GM19324 (cell line): ENCODE data around the gene PTPRK.

ENCODE experiments used
- ATAC-seq: cut with Tn5 transposase; IDR thresholded peaks from one replicate; pipeline ENCODE4 v1.9.1; 2021; ENCODE audit warnings: mild to moderate bottlenecking, moderate library complexity; ENCODE audit not compliant: unreplicated experiment, low FRiP score

The PTPRK gene

GRCh38 chr6:128259730-128260685 is 260.4 kb downstream of the PTPRK start:
- ATAC-seq: peak; percentile 56

DNA sequence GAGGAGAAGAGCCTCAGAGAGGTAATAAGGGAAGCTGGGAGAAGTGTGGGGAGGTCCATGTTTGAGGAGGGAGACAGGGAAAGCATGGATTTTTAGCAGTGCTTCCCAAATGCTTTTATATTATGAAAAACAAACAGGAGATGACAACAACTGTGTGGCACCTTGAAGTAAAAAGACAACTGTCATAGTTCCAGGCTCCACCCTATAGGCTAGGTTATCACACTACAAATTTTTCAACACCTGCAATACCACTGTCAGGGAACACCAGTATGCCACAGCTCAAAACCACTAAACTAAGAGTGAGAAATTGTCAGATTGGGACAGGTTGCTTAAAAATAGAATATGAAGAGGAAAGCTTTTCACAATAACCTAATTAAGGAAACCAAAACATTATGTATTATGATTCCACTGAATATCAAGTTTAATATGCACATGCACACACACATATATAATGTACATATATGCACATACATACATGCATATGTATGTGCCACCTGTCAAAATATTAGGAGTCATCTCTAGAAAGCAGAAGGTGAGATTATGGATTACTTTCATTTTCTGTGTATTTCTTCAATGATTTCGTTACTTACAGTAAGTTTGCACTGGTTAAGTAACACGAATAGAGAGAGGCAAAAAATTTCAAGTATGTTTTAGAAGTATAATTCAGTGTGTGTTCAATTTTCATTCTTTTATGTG is 261.2 kb downstream of the PTPRK start:
- ATAC-seq: peak; percentile 86

DNA sequence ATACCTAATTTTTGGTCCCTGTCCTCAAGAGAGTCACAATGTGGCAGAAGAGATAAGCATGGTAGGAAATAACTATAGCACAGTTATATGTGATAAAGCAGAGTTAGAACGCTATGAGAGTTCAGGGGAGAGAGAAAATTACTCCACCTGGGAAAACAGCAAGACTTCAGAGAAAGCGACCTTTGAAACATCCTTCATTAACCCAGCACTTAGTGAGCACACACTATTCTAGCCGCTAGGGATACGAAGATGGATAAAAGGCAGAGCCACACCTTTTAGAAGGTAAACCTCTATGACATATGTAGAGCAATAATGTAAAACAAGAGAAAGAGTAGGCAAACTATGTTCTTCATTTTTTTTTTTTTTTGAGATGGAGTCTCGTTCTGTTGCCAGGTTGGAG is 264.3 kb downstream of the PTPRK start:
- no peak for ATAC-seq

DNA sequence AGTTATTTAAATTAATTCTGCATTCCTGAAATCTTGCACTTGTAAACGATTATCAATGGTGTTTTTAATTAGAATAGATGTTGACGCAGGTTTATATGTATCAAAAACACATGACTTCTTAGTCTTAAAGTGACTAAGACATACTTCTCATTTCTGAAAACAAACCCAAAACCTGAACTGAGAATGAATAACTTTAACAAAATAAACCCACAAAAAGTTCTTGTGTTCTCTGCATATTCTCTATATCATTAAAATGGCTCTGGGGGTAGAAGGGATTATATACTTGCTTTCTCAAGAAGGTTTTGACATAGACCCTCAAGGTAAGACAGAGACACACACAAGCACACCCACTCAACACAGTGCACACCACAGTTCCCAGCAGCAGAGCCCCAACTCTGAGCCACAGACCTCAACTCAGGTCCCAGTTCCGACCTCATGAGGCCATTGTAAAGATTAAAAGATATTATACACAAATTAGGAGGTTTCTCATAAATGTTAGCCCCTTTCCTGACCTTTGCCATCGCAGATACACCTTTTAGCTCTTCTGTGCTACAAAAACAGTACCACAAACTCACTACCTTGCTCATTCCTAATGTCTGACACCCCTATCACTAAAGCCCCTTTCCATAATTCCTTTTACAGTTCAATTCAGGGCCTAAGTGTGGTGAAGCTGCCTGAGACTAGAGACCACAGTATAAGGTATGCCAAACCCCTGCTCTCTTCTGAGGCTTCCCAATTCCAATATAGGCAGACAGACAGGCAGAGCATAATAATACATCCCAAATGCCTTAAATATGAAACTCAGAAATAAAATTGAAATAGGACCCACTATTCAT is 267.8 kb downstream of the PTPRK start:
- ATAC-seq: no peak

GRCh38 chr6:128251445-128252340 is 268.7 kb downstream of the PTPRK start:
- ATAC-seq: no peak

DNA sequence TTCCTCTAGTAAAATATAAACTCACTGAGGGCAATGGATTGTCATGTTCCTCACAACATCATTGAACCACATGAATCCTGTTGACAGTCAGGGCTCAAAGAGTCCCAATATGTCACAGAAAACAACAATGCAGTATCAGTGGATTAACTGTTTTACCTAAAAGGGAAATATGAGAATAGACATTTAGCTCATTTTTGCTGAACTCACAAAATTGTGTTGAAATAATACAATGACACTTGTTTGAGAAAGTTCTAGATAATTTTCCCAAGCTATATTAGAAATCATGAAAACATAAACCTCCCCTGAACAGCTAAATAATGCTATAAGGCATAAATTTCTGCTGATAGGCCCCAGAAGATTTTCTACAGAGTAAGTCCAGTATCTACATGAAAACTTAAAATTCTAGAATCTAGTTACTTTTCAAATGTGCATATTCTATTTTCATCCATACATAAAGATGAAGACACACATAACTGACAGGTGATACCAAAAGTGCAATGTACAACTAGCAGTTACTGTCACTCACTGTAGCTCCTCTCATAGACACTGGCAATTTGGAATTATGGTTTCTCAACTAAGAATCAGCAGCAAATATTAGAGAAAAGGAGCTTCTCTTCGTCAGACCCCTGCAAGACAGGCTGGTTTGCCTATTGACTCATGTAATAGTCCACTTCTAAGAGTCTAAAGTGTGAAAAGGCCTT is 269.9 kb downstream of the PTPRK start:
- no peak for ATAC-seq

GRCh38 chr6:128249429-128249828 is 271.0 kb downstream of the PTPRK start:
- no peak for ATAC-seq

DNA sequence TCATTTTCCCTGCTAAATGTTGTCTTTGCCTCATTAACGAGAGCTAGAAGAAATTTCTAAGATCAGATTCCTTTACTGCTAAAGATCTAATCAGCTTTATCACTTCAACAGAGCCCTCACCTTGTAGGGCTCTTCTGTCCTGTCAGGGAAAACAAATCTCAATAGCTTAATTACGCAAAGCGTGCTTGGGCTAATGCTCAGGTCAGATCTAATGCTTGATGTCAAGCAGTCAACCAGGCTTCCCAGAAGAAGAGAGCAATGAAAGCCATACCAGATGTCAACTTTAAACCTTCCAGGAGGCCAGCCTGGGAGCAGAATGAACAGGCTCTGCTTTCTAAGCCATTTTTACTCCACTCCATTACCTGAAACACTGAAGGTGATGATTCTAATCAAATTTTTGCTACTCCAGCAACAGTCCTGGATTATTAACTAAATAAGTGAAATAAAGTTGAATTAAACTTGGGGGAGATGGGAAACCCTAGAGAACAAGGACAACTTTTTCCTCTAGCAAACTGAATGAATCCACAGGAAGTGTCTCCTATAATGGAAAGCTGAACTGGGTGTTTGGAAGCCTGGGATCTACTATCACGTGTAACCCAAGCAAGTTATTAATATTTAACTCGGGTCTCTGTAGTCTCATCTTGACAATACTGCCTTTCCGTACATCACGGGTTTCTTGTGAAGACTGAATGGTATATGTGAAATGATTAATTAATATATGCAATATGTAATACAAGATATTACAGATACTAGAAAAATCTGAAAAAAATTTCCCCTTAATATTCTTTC is 273.7 kb downstream of the PTPRK start:
- no peak for ATAC-seq

DNA sequence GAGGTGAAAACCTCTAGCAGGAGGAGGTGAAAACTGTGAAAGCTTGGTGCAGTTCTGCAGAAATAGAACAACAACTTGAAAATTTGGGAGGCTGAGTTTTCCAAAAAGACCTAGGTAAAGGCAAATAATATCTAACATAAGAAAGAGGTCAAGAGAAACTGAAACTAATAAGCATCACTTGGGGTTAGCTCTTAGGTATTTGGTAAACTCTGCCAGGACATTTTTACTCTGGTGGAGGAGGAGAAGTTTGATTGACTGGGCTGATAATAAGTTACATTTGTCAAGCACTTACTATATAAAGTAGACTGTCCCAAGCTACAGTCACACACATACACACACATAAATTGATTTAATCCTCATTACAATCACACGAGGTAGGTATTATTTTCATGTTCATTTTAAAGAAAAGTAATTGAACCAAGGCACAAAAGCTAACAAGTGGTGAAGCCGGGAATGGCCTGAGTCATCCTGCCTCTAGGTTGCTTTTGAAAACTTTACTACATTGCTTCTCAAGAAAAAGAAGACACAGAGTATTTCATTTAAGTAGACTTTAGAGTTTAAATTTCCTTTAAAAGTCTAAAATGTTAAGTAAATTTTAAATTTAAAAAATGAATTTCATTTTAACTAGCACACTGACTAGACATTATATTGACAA is 275.5 kb downstream of the PTPRK start:
- ATAC-seq: no peak

DNA sequence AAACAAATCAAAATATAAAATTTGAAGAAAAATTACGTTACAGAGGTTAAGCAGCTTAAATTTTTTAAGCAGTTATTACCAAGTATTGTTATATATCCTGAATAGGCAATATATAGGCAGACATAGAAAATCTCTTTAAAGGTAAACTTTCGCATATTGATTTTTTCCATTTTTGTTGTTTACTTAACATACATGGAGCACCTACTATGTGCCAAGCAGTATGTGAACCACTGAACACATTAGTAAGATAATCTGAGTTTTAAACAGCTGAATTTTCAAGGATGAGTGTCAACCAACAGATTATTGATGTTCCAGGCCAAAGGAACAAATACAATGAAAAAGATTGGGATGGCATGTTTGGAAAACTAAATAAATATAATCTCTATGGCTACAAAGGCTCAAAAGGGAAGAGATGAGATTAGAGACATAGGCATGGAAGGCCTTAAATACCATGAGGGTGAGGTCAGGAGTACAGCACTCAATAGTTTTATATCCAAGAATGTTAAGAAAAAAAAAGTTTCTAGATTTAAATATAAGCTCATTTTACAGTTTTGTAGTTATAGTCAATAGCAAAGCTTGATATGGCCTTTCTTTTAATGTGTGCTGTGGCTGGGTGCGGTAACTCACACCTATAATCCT is 277.5 kb downstream of the PTPRK start:
- no peak for ATAC-seq

GRCh38 chr6:128241216-128241615 is 279.2 kb downstream of the PTPRK start:
- peak; percentile 60 for ATAC-seq

GRCh38 chr6:128240024-128240428 is 280.4 kb downstream of the PTPRK start:
- ATAC-seq: peak; percentile 72

DNA sequence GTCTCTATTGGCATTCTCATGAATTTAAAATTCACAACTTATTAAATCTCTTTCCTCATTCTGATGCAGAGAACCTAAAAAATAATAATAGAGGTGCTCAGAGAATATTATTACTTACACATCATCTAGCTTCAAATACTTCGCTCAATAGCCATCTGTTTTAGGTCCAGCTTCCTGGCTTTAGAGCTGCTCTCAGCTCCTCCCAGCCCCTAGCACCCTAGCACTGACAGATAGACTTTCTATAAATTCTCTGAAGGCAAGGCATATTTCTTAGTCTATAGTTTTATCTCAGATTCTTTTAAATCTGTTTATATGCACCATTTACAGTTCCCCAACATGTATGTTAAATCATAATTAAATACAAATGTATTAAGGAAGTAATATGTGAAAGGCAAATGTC is 281.3 kb downstream of the PTPRK start:
- no peak for ATAC-seq

GRCh38 chr6:128238225-128238624 is 282.2 kb downstream of the PTPRK start:
- no peak for ATAC-seq

DNA sequence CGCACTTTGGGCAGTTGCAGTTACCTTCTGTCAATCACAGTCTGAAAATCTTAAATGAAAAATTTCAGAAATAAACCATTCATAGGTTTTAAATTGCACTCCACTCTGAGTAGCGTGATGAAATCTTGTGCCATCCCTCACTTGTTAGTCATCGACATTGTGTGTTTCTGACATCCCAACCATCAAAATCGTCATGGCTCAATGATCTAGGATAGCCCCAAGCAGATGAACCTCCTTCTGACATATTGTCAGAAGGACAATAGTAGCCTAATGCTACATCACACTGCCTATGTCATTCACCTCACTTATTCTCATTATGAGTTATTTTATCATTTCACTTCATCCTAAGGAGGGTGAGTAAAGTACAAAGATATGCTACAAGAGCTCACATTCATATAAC is 284.8 kb downstream of the PTPRK start:
- ATAC-seq: no peak

- no peak for ATAC-seq
These were observed 286.9 kb downstream of the PTPRK start for GRCh38 chr6:128233531-128233930.

DNA sequence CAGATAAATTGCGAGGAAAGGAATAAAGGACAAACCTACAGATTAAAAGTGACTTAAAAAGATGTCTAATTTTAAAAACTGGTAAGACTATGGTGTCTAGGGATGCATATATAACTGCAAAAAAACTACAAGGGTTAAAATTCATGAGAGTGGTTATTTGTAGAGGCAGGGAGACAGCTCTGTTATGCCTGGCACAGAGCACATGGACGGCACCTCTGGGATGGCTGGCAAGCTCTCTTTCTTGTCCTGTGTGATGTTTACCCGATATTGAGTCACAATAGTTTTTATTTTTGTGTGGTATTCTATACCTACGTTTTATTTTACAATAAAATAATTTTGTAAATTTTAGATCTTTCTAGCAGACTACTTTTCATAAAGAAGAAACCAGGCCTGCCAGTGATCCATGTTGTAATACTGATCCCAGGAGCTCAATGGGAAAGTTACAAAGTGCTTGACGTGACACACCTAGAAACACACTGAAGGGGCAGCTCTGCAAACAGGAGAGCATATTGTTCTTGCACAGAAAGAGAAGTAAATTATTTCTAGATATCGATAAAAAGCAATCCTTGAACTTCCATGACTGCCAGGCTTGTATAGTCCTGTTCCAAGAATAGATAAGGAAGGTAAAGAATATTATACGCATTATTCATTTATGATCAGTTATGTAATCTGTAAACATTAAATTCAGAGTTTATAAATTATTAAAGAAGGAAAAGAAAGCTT is 290.0 kb downstream of the PTPRK start:
- no peak for ATAC-seq
